GM19193 (cell line): ENCODE results near the gene REM2.

Source experiments
- POLR2A ChIP-seq: IDR thresholded peaks from 4 replicates; pipeline ENCODE4 v1.6.1; 2011; ENCODE audit not compliant: insufficient read depth, insufficient read length; ENCODE audit errors: extremely low read depth

Gene REM2

DNA sequence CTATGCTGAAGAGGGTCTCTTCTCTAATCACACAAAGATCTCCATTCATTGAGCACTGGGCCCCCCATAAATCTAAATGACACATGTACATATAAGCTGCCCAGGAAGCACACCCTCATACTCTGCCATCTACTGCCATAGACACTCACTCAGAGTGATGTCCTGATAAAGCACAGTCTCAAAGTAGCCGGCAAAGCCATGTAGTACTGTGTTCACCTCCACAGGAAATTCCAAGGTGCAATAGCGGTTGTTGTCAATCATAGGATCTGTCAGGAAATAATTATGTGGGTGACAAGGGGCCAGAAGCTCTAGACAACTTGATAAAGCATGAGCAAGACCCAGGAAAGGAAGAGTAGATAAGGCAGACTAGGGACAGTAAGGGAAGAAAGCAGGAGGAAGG lies 39.3 kb downstream of the REM2 start:
- TF ChIP-seq POLR2A = no peak

DNA sequence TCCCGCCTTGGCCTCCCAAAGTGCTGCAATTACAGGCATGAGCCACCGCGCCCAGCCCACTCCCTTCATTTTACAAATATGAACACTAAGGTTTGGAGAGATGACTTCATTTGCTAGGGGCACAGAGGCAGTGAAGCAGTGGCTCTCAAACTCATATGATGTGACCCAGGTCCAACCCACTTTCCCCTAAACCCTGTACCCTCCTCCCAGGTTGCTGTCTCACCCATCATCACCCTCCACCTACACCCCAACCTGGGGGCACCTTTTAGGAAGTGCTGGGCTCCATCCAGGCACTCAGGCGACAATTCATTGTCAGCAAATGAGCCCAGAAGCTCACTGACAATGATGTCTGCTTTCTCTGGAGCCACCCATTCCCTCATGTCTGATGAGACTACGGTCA lies 40.7 kb downstream of the REM2 start:
- no peak for TF ChIP-seq POLR2A

- no peak for TF ChIP-seq POLR2A
These were observed 42.5 kb downstream of the REM2 start for GRCh38 chr14:22925513-22925912.

GRCh38 chr14:22926316-22926715 lies 43.3 kb downstream of the REM2 start:
- no peak for TF ChIP-seq POLR2A

- no peak for TF ChIP-seq POLR2A
These were observed 45.4 kb downstream of the REM2 start for GRCh38 chr14:22928237-22929103.

- peak; percentile 91 for TF ChIP-seq POLR2A
These were observed 46.3 kb downstream of the REM2 start, which contains the start of gene PRMT5 for GRCh38 chr14:22929104-22929960. Gene PRMT5, minus strand, starts transcription at chr14:22929376. Its CDS starts 15 bp downstream, at chr14:22929361.

DNA sequence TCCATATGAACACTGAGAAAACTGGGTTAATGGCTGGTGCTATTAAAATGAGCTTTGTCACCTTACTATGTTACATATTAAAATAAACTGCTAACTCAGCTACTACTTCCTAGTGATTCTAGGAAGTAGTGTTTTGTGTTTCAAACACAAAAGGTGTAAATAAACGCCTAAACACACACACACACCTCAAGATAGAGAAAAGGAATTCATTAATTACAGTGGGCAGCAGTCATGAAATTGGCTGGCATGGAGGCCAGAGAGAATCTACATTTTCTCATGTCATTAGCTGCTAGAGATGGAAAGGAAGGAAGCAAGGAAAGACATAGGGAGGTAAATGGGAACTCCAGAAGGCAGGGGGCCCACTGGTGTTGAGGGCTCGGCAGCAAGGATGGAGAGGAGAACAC lies 46.9 kb downstream of the REM2 start:
- no peak for TF ChIP-seq POLR2A

- TF ChIP-seq POLR2A = no peak
These were observed 49.1 kb downstream of the REM2 start for GRCh38 chr14:22932146-22932545.

- TF ChIP-seq POLR2A = no peak
These were observed 52.1 kb downstream of the REM2 start for GRCh38 chr14:22935156-22935555.
